NCI-H82 treated with DMSO at 0.1 percent for 48 hours (cell line): Measurements from ENCODE around the gene DLL3.

Experiments
- DNase-seq: peaks from one replicate; lab custom pipeline; 2025; ENCODE audit not compliant: unreplicated experiment; lab: John Stamatoyannopoulos, UW

DLL3 gene

GRCh38 chr19:39481676-39482075 lies 17.1 kb upstream of the DLL3 start:
- DNase-seq, result no peak

GRCh38 chr19:39483141-39483540 lies 15.6 kb upstream of the DLL3 start:
- peak; percentile 99 for DNase-seq

- no peak for DNase-seq
Observed at GRCh38 chr19:39489756-39490155, 9.0 kb upstream of the DLL3 start.

GRCh38 chr19:39492225-39492624 lies 6.5 kb upstream of the DLL3 start:
- no peak for DNase-seq

- DNase-seq, result no peak
Observed at GRCh38 chr19:39492788-39493187, 6.0 kb upstream of the DLL3 start.

- no peak for DNase-seq
Observed at GRCh38 chr19:39494661-39495060, 4.1 kb upstream of the DLL3 start.

- no peak for DNase-seq
Observed at GRCh38 chr19:39496063-39496462, 2.7 kb upstream of the DLL3 start.

GRCh38 chr19:39497701-39497995 lies 1.1 kb upstream of the DLL3 start:
- DNase-seq, result peak; percentile 92

- DNase-seq, result peak; percentile 92
Observed at GRCh38 chr19:39497996-39498797, 550 bp upstream of the DLL3 start.

- no peak for DNase-seq
Observed at GRCh38 chr19:39499932-39500331, 1.2 kb downstream of the DLL3 start.

- DNase-seq, result no peak
Observed at GRCh38 chr19:39500543-39500942, 1.8 kb downstream of the DLL3 start.

GRCh38 chr19:39501340-39501739 lies 2.6 kb downstream of the DLL3 start:
- DNase-seq, result no peak

- DNase-seq, result no peak
Observed at GRCh38 chr19:39502640-39503417, 4.1 kb downstream of the DLL3 start.

GRCh38 chr19:39506598-39506943 lies 7.8 kb downstream of the DLL3 start:
- no peak for DNase-seq

- peak; percentile 67 for DNase-seq
Observed at GRCh38 chr19:39506944-39507714, 8.4 kb downstream of the DLL3 start.

GRCh38 chr19:39507715-39508364 lies 9.1 kb downstream of the DLL3 start:
- no peak for DNase-seq

GRCh38 chr19:39508629-39509028 lies 9.9 kb downstream of the DLL3 start:
- DNase-seq, result no peak

- DNase-seq, result no peak
Observed at GRCh38 chr19:39509233-39509632, 10.5 kb downstream of the DLL3 start.

GRCh38 chr19:39512988-39513387 lies 14.2 kb downstream of the DLL3 start:
- no peak for DNase-seq

- DNase-seq, result no peak
Observed at GRCh38 chr19:39514840-39515550, 16.2 kb downstream of the DLL3 start, which contains the start of gene SELENOV. SELENOV (plus strand) TSS chr19:39515139; CDS start chr19:39515213, 74 bp downstream.
